ENCODE results near the gene WDR17. TPM values are rescaled to one million over a fixed set of nuclear protein-coding genes. Genes with fewer than 3 reads are reported as not detected.

Gene WDR17
- total and polyA plus RNA-seq, 2 of the 13 experiments (the other 11 are each of a cell fraction or from before 2014, with no cell fraction given), result not detected

GRCh38 chr4:176195184-176195978, 129.7 kb downstream of the WDR17 start, which contains the start of gene SPATA4 (continued):
- TF ChIP-seq SMC3 (IDR thresholded peaks at IDR 0.05; ENCODE audit: low read length) (no peak), ZBTB10 (CRISPR knock-in tag; IDR thresholded peaks at IDR 0.05; ENCODE audit: borderline replicate concordance) (no peak), ZNF333 (CRISPR knock-in tag; IDR thresholded peaks at IDR 0.05; ENCODE audit: borderline replicate concordance) (no peak), MATR3 (CRISPR knock-in tag; IDR thresholded peaks at IDR 0.05) (no peak), POLR2G (IDR thresholded peaks at IDR 0.05; ENCODE audit: low read depth, low read length) (peak; percentile 62), ZNF652 (CRISPR knock-in tag; IDR thresholded peaks at IDR 0.05; ENCODE audit: borderline replicate concordance, low read depth) (no peak), ZFYVE20 (CRISPR knock-in tag; IDR thresholded peaks at IDR 0.05; ENCODE audit: borderline replicate concordance, low read depth) (no peak), CREBL2 (CRISPR knock-in tag; IDR thresholded peaks at IDR 0.05; ENCODE audit: borderline replicate concordance) (no peak), AHDC1 (CRISPR knock-in tag; IDR thresholded peaks at IDR 0.05; ENCODE audit: borderline replicate concordance) (no peak), ZNF543 (CRISPR knock-in tag; IDR thresholded peaks at IDR 0.05) (no peak), THAP11 (CRISPR knock-in tag; IDR thresholded peaks at IDR 0.05) (peak; percentile 36; the same call in 1 of the 2 replicates), ZNF775 (CRISPR knock-in tag; IDR thresholded peaks at IDR 0.05; ENCODE audit: borderline replicate concordance) (no peak), ZFAT (CRISPR knock-in tag; conservative IDR thresholded peaks at IDR 0.05) (peak; percentile 69; the same call in 1 of the 2 replicates), KDM5B (CRISPR knock-in tag; IDR thresholded peaks at IDR 0.05; ENCODE audit: borderline replicate concordance) (peak; percentile 44; the same call in 1 of the 2 replicates), ZNF567 (CRISPR knock-in tag; IDR thresholded peaks at IDR 0.05; ENCODE audit: borderline replicate concordance) (0 out of 2 replicates have a peak, but pooled peaks have one; percentile 29), ZNF18 (CRISPR knock-in tag; IDR thresholded peaks at IDR 0.05; ENCODE audit: insufficient replicate concordance) (no peak), HNRNPH1 (optimal IDR thresholded peaks at IDR 0.05; ENCODE audit: low read depth, low read length) (no peak), ZNF547 (CRISPR knock-in tag; IDR thresholded peaks at IDR 0.05) (no peak), HOXA5 (CRISPR knock-in tag; IDR thresholded peaks at IDR 0.05) (no peak)
